ENCODE measurements around the gene SLC22A9. TPM values are rescaled to one million over a fixed set of nuclear protein-coding genes. Genes with fewer than 3 reads are reported as not detected.

Gene SLC22A9
- total RNA-seq, 1 donor from 2014 or later = not detected

- Mint-ChIP-seq H3K9me3 (no peaks in the 10 kb centered on the region), H3K36me3 (ENCODE audit: low read depth) (no peaks in the 10 kb centered on the region), H3K27ac (ENCODE audit: unreplicated experiment) (no peak overlapping the region)
Measured at GRCh38 chr11:63395697-63396096, 26.1 kb downstream of the SLC22A9 start.

GRCh38 chr11:63404161-63404935 is 34.8 kb downstream of the SLC22A9 start:
- H3K4me1 Mint-ChIP-seq = peaks cover 4% of the 10 kb centered on the region
- H3K36me3 Mint-ChIP-seq (ENCODE audit: low read depth) = no peaks in the 10 kb centered on the region
- peaks cover 3% of the 10 kb centered on the region for H3K9me3 Mint-ChIP-seq
- H3K4me3 Mint-ChIP-seq = no peak overlapping the region
- no peak overlapping the region for H3K27ac Mint-ChIP-seq (ENCODE audit: unreplicated experiment)
- no peak for DNase-seq (ENCODE audit: low read depth, low spot score)
- TF ChIP-seq CTCF (conservative IDR thresholded peaks at IDR 0.05) = no peak
- H3K27me3 Mint-ChIP-seq (ENCODE audit: low read depth) = peaks cover 14% of the 10 kb centered on the region

More at GRCh38 chr11:63395697-63396096, 26.1 kb downstream of the SLC22A9 start:
- Mint-ChIP-seq H3K27me3 (ENCODE audit: low read depth) (peaks cover 52% of the 10 kb centered on the region), H3K4me3 (no peak overlapping the region), H3K4me1 (no peaks in the 10 kb centered on the region)
- DNase-seq (ENCODE audit: low read depth, low spot score) = no peak
- no peak for TF ChIP-seq CTCF (conservative IDR thresholded peaks at IDR 0.05)

- H3K36me3 Mint-ChIP-seq (ENCODE audit: low read depth) = no peaks in the 10 kb centered on the region
- H3K27ac Mint-ChIP-seq (ENCODE audit: unreplicated experiment) = no peak overlapping the region
- H3K4me1 Mint-ChIP-seq = peaks cover 4% of the 10 kb centered on the region
- peaks cover 3% of the 10 kb centered on the region for H3K9me3 Mint-ChIP-seq
- no peak for DNase-seq (ENCODE audit: low read depth, low spot score)
- H3K4me3 Mint-ChIP-seq = no peak overlapping the region
- no peak for TF ChIP-seq CTCF (conservative IDR thresholded peaks at IDR 0.05)
- peaks cover 12% of the 10 kb centered on the region for H3K27me3 Mint-ChIP-seq (ENCODE audit: low read depth)
Measured at GRCh38 chr11:63405114-63405513, 35.5 kb downstream of the SLC22A9 start.

GRCh38 chr11:63406458-63406857 is 36.9 kb downstream of the SLC22A9 start:
- peaks cover 4% of the 10 kb centered on the region for H3K4me1 Mint-ChIP-seq
- H3K36me3 Mint-ChIP-seq (ENCODE audit: low read depth) = no peaks in the 10 kb centered on the region
- no peak overlapping the region for H3K27ac Mint-ChIP-seq (ENCODE audit: unreplicated experiment)
- no peak for TF ChIP-seq CTCF (conservative IDR thresholded peaks at IDR 0.05)
- peaks cover 12% of the 10 kb centered on the region for H3K27me3 Mint-ChIP-seq (ENCODE audit: low read depth)
- H3K4me3 Mint-ChIP-seq = no peak overlapping the region
- peaks cover 3% of the 10 kb centered on the region for H3K9me3 Mint-ChIP-seq
- DNase-seq (ENCODE audit: low read depth, low spot score) = no peak

- H3K36me3 Mint-ChIP-seq (ENCODE audit: low read depth) = peaks cover 2% of the 10 kb centered on the region
- no peak overlapping the region for H3K27ac Mint-ChIP-seq (ENCODE audit: unreplicated experiment)
- no peak for DNase-seq (ENCODE audit: low read depth, low spot score)
- H3K4me1 Mint-ChIP-seq = no peaks in the 10 kb centered on the region
- peaks cover 8% of the 10 kb centered on the region for H3K9me3 Mint-ChIP-seq
- peaks cover 18% of the 10 kb centered on the region for H3K27me3 Mint-ChIP-seq (ENCODE audit: low read depth)
- no peak for TF ChIP-seq CTCF (conservative IDR thresholded peaks at IDR 0.05)
- no peak overlapping the region for H3K4me3 Mint-ChIP-seq
Measured at GRCh38 chr11:63417174-63417852, 47.7 kb downstream of the SLC22A9 start.
